ENCODE measurements around the gene ADGRD1. TPM values are rescaled to one million over a fixed set of nuclear protein-coding genes. Genes with fewer than 3 reads are reported as not detected.

Gene ADGRD1
- polyA plus RNA-seq, 10 donors = 7.9 to 15.7 (median 12.0) TPM

DNA sequence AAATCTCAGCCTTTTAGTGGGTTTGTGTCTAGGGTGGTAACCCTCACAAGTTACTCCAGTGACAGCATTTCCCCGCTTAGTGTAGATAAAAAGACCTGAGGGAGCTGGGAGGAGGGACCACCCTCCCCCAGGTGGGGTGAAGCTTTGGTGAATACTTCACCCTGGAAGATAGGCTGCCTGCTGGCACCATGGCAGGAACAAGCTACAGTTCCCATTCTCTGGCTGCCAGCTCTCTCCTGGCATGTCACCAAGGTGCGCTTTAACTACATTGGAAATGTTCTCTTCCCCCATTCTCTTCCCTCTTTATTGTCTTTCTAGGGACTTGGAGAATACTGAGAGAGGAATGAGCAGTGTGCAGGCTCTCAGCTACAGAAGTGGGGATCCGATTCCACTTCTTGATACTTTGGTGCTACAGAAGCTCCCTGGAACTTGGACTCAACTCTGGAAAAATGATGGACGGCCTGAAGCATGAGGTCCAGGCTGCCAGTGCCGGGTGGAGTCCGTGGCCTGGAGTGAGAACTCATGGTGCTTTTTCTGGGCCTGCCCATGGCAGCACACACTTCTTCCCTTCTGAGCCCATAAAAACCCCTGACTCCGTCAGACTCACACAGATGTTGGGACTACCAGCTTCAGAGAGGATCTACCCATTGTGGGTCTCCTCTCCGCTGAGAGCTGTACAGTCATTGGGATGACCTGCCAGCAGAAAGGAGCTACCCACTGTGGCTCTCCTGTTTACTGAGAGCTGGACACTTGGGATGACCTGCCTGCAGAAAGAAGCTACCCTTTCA is 198.0 kb downstream of the ADGRD1 start:
- no peak for DNase-seq

DNA sequence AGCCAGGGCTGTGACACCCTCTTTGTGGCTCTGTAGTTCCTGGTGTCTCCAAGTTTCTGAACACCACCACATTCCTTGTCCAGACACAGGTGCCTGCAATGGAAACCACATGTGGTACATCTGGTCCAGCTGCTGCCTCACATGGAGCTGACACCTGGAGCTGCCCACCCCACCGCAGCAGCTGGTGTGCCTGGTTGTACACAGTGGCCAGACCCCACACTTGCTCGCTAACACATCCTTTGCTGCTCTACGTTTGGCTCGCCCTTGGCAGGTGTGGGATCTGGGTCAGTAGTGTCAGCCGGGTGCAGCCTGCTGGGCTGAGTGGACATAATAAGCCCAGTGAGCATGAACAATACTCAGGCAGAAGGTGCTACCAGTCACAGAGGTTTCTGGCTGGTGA is 198.9 kb downstream of the ADGRD1 start:
- no peak for DNase-seq

DNA sequence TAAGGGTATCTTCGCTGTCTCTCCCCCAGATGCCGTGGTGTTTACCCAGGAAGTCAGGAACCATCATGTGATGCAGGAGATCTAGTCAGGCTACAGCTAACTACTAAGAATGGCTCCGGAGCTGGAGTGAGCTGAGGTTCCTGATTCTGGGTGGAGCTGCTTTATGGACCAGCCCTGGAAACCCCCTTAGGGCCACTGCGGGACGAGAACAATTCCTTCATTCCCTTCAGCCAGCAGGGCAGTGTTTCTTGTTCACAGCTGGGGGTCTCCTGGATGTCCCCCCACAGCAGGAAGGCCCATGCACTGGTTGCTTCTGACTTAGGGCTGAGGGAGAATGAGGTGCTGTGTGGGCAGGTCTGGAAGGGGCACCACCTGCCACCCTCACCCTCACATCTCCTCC is 199.3 kb downstream of the ADGRD1 start:
- DNase-seq = no peak

DNA sequence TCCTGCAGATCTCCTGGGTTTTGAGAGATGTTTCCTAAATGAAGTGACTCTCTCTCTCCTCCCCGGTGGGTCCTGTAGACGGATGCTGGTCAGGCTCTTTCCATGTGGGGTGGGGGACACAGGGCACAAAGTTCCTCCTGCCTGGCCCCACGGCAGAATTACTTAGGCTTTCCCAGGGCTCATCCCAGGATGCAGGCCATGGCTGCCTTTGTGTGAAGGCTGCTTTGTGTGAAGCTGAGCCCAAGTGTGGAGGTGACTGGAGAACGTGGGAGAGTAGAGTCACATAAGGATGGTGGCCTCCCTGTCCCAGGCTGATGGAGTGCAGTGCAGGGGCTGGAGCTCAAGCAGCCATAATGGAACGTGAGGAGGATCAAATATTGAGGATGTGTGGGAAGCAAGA is 200.2 kb downstream of the ADGRD1 start:
- DNase-seq = no peak

DNA sequence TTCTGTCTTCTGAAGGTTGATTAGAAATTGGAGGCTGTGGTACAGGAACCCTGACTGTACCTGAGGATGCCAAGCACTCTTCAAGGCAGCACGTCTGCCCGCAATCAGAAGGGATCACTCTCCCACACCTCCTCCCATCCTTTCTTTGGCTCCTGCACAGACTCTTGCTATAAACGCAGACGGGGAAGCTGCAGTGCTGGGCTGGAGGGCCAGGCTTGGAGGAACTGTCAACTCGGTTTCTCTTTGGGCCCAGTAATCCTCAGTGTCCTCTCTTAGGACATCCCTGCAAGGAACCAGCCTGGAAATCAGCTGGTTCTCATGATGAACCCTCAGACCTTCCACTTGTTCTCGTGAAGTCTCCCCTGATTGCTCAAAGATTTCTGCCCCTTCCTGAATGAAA is 201.4 kb downstream of the ADGRD1 start:
- DNase-seq = no peak

DNA sequence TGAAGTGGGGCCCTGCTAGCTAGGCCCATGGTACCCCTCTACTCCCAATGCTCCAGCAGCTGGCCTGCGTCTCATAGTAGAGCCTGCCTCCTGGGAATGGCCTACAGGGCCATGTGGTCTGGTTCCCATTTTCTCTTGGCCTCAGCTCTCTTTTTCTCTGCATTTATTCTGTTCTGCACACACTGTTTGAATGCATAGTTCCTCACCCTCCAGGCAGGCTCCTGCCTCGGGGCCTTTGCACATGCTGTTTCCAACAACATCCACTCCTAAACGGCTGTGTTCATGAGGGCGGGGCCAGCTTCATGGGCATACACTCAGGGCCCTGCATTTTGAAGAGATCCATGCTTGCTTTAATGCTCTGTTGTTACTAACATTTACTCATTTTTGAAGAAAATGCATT is 204.0 kb downstream of the ADGRD1 start:
- no peak for DNase-seq

DNA sequence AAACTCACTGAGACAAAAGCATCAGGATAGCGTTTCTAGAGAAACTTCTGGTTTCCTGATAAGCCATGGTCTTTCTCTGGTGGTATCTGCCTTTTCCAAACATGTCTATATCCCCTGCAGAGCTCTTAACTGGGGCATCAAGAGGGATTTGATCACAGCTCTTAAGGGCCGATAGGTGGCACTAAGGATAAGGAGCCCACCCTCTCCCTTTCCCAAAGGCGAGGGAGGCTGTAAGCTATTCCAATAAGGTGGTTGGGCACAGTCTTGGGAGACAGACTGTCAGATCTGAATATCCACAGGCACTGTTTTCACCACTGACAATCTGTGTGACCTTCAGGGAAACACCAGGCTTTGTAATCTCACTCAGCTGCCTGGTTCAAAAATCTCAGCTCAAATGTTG is 206.0 kb downstream of the ADGRD1 start:
- no peak for DNase-seq

DNA sequence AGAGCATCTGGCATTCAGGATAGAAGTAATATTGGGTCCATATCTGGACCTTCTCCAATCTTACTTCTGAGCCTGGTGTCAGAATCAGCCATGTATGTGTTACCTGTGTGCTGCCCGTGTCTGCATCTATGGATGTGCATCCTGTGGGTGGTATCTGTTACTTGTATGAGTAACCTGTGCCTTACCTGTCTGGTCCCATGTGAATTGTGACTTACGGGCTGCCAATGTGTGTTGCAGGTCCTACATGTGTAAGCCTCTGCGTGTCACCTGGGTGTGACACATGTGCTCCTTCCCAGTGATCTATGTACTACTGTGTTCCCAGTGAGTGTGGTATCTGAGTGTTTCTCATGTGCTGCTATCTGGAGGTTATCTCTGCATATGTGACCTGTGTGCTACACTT is 208.4 kb downstream of the ADGRD1 start:
- no peak for DNase-seq

DNA sequence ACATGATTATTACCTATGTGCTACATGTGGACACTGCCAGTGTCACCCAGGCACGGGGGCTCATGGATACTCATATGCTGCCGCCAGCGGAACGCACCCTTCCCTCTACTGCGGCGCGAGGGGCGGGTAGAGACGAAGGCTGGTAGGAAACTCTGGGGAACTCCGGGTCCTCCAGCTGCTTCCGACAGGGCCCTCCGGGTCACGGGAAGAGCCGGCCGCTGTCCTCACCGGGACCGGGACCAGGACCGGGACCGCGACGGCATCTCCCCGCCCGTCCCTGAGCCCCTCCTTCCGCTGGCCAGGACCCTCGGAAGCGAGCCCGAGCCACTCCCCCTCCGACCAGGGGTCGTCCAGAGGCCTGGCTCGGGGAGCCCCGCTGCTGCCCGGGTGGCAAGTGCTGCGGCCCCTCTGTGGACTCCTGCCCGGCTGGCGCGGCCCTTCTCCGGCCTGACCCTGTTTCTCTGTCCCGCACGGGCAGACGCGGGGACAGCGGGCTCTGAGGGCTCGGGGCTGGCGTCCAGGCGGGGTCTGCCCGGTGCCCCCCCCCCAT is 209.6 kb downstream of the ADGRD1 start:
- DNase-seq = no peak

DNA sequence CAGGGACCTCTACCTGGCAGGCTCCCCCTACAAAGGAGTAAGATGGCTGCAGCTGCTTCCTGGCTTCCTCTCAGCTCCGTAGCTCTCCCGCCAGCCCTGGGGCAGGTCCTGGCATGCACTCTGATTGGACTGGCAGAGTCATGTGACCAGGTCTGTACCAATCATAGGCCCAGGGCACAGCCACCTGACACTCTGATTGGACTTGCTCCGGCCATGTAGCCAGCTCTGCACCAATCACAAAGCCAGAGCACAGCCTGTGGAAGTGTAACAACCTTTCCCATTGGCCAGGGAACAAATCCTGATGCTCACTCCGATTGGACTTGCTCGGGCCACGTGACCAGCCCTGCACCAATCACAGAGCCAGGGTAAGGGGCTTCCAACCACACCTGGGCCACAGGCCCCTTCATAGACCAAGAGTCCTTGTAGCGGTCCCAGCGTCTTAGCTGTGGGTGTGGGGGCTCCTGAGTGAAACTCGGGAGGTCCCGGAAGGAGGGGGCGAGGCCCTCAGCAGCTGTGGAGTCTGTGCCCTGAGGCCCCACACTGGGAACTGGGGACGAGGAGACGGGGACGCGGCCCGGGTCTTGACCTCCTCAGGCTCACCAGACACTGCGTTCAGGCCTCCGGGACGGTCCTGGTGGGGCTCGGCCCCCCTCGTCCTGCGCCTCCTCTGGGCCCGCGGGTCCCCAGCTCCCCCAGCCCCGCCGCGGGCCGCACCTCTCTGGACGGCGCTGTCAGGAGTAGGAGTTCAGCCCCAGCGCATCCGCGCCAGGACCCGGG is 210.6 kb downstream of the ADGRD1 start:
- no peak for DNase-seq

DNA sequence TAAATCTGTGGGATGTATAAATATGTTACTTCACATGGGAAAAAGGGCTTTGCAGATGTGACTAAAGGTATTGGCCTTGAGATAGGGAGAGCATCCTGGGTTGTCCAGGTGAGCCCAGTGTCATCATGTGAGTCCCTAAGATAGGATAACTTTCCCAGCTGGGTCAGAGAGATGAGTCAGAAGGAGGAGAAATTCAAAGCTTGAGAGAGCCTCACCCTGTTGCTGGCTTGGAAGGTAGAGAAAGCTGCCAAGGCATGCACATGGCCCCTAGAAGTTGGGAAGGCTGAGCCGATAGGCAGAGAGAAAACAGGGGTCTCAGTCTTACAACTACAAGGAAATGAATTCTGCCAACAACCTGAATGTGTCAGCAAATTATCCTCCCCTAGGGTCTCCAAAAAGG is 213.0 kb downstream of the ADGRD1 start:
- no peak for DNase-seq

DNA sequence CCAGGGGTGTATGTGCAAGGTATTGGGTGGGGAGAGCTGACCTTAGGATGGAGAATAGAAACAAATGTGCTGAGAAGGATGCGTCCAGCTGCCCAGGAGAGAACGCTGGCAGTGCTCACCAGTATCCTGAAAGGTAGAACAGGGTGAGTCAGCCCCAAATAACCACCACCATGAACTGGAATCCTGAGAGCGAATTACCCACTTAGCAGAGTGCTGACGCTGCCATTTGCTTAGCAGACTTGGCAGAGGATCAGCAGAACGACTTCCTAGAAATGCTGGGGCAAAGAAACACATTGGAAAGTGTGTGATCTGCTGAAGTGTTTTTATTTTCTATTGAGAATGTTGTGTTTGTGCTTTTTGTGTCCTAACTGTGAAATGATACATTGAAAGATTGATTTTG is 213.6 kb downstream of the ADGRD1 start:
- DNase-seq = peak in 2 of 3 donors; percentile 19 to 21

DNA sequence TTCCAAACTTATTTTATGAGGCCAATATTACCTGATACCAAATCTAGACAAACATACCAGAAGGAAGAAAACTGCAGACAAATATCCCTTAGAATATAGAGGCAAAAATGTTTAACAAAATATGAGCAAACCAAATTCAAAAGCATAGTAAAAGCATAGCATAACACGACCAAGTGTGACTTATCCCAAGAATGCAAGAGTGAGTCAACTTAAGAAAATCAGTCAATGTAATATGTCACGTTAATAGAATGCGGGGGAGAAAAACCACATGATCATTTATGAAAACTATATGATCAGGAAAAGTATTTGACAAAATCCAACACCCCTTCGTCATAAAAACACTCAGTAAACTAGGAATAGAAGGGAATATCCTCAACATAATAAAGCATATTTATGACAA is 217.3 kb downstream of the ADGRD1 start:
- peak in 1 of 3 donors; percentile 7 for DNase-seq

DNA sequence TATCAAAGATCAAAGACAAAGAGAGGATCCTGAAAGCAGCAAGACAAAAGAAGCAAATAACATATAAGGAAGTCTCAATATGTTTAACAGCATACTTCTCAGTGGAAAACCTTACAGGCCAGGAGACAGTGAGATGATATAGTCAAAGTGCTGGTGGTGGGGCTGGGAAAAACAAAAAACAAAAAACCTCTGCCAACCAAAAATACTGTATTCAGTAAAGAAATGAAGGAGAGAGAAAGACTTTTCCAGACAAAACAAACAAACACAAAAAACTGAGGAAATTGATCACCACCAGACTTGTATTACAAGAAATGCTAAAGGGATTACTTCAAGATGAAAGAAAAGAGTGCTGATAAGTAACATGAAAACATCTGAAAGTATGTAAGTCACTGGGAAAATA is 221.2 kb downstream of the ADGRD1 start:
- no peak for DNase-seq

DNA sequence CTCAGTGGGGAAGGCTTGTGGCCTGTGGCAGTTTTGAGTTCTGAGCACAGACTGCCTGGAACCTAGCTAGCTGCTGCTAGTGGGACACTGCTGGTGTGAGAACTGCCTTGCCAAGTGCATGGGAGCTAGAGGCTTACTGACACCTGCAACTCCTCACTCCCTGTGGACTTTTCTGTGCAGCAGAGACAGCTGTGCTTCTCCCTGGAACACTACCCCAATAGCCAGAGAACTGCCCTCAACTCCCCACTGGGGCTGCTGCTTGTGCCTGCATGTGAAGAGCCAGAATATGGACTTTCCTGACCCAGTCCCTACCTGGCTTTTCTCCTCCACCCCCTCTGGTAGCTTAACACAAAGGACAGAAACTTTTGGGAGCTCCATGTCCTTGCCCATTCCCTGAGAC is 222.6 kb downstream of the ADGRD1 start:
- no peak for DNase-seq

DNA sequence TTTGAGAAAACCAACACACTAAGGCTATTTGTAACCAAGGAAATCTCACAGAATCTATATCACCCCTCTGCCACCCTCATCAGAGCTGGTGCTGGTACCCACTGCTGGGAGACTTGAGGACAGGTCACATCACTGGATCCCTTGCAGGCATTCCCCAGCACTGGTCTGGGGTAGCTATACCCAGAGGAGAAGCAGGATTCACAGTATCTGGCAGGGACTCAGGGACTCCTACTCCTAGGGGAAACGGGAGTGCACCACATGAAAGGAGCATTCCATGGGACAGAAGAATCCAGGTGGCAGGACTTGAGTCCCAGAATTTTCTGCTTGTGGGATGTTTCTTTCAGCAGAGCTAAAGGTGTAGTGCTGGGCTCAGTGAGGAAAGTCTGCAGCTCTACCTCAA is 223.2 kb downstream of the ADGRD1 start:
- no peak for DNase-seq

DNA sequence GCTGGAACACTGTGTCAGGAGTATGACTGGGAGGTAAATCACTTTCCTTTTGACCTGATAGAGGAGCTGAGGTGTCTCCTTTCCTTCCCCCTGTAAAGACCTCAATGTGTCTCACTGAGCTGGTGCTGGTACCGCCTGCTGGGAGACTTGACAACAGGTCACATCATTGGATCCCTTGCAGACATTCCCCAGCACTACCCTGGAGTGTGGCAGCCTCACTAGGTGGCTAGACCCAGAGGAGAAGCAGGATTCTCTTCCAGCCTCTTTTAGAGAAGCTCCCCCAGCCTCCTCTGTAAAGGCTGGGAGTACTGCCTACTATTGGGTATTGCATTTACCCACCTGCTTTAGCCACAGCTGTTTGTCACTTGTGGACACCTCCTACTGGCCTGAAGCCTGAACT is 223.9 kb downstream of the ADGRD1 start:
- no peak for DNase-seq

DNA sequence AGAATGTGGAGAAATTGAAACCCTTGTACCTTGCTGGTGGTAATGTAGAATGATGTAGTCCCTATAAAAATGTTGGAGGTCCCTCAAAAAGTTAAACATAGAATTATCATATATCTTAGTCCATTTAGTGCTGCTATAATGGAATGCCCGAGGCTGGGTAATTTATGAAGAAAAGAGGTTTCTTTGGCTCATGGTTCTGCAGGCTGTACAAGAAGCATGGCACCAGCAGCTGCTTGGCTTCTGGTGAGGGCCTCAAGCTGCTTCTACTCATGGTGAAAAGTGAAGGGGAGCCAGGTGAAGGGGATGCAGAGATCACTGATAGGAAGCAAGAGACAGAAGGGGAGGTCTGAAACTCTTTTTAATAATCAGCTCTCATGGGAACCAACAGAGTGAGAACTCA is 233.9 kb downstream of the ADGRD1 start:
- no peak for DNase-seq

DNA sequence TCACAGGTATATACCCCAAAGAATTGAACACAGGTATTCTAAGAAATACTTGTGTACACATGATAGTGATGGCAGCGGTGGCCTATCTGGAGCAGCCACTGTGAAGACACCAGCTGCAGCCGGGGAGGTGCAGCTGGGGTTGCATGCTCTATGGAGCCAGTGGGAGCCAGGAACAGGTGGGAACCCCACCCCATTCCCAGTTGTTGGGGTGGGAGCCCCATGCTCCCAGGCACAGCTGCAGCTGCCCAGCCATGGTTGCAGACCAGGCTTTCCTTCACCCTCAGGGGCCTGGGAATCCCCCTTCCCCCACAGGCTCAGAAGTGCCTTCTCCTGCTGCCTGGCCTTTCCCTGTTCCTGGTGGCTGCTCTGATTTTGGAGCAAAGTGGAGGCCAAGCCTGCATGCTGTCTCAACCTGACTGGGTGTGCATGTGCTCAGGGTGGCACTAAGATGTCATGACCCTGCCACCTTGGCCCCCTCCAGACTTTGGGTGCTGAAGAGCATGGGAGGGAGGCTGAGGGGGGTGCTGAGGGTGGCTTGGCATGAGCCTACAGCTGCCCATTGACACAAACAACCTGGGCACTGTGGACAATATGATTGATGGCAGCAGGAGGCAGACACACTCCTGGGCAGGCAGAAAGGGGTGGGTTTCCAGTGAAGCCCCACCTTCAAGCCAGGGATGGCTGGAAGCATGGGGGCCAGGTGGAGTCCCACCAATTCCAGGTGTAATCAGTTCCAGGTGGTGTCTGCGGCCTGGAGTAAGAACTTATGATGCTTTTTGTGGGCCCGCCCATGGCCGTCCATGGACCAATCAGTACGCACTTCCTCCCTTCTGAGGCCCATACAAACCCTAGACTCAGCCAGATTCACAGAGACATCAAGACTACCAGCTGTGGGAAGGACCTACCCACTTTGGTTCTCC is 234.7 kb downstream of the ADGRD1 start:
- DNase-seq = no peak

DNA sequence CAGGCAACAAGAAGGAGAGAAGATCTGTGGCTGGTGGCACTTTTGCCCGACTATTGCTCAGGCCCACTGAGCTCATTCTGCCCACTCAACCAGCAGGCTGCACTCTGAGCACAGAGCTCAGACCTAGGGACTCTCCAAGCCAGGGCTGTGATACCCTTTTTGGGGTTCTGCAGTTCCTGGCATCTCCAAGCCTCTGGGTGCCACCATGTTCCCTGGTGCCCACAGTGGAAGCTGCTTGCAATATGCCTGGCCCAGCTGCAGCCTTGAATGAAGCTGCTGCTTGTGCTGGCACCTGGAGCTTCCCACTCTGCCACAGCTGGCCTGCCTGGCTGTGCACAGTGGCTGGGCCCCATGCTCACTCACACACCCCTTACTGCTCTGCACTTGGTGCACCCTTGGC is 236.1 kb downstream of the ADGRD1 start:
- DNase-seq = no peak

DNA sequence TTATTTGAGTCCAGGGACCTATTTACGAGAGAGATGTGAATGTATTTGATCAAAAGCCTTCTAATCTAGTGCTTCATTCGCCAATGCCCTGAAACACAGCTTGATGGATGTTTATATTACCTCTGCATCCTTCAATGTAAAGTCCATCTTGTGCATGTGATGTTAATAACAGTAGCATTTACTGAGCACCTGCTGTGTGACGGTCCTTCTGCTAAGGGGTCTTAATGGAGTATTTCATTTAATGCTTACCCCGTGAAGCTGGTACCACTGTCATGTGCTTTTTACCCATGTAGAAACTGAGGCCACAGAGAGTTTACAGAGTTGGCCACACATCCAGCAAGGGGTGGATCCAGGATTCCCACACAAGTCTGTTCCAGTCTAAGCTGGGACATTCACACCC is 237.3 kb downstream of the ADGRD1 start:
- DNase-seq = no peak

Data from muscle of back (tissue), 11 donors.